Cardiac fibroblast (primary cell): ENCODE data around the gene FAM200B.
A peak's percentile ranks its signal among the peaks of the same experiment; 100 is the strongest.

Experiments used
- DNase-seq, 2 donors: peaks; one replicate each; pipeline versions ENCODE4 v3.0.0 to v3.0.0-alpha.2; 2010; ENCODE audit warnings: low read depth in 2 of 2
- H3K4me3 ChIP-seq, 2 donors: replicated peaks in 1 of 2; 1 replicate in 1 of 2; 2 replicates in 1 of 2; pipeline ENCODE4 v1.5.1; 2011; ENCODE audit warnings: low read depth in 2 of 2, low read length in 2 of 2, mild to moderate bottlenecking in 2 of 2, moderate library complexity in 1 of 2
- CTCF ChIP-seq: IDR thresholded peaks from one replicate; pipeline ENCODE4 v1.5.1; 2011; ENCODE audit warnings: low read depth, mild to moderate bottlenecking, low read length, inconsistent platforms

Gene FAM200B

DNA sequence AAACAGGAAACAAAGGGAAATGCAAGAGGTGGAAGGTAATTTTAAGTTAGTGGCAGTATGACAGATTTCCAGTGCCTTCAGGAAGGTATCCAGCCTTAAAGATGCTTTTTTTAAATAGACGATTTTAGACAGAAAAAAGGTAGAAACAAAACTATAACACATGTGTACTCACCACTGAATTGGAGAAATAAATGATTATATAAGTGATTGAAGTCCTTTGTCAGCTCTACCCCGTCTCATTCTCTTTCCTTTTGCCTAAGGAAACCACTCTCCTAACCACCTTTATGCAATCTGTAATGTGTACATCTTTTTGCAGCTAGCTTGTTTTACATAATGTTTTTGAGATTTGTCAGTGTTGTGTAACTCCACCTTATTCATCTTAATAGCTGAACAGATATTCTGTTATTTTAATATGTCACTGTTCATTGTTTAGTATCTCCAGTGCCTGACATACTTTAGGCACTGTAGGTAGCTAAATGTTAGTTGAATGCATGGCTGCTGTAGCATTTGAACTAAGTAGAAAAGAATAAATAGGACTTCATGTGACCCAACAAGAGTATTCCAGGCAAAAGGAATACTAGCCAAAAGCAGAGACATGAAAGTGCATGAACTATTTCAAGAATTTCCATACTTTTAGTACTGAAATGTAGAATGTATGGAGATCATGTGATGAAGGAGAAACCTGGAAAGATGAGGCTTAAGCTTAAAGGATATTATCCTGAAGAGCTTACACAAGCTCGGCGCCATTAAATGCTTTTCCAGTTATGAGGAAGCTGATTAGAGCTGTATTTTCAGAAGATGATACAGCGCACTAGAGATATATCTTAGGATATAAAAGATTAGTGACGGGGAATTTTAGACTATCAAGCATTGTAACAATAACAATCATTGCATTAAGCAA lies 865 bp downstream of the FAM200B start:
- H3K4me3 ChIP-seq = peak overlapping the region; percentile 73 to 80
- peak; percentile 25 to 71 for DNase-seq
- no peak for TF ChIP-seq CTCF

DNA sequence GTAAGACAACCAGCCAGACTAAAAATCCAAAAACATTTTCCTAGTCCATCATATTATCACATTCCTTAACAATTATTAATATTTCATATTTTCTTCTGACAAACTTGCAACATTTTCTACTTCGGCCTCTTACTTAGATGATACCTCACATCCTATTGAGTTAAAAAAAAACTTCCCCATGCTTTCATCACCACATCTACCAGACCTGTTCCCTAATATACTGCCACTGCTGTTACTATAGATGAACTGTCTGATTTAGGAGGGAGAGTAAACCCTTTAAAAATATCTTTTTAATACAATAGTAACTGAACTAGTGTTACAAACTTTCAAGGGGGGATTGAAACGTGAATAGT lies 1.5 kb downstream of the FAM200B start:
- no peak for TF ChIP-seq CTCF

DNA sequence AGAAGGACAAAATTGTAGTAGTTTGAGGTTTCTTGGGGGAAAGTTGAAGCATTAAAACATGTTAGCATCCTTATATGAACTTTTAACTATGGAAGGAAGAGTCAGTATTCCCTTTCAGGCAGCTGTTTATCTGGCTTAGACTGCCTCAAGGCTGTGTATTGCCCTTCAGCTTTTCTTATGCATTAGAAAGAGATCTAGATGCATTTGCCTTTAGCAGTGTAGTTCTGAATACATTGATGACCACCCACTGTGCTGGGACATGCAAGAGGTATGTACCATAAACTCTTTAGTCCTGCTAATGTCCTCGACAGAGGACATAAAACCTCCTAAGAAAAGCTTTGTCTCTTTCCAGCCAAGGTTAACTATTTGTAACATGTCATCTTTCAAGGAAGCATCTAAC lies 2.9 kb downstream of the FAM200B start:
- TF ChIP-seq CTCF = no peak
- DNase-seq = no peak
- no peak overlapping the region for H3K4me3 ChIP-seq

More for the DNA sequence above, 1.5 kb downstream of the FAM200B start:
- DNase-seq = peak in 1 of 2 donors; percentile 59
- peak overlapping the region in 1 of 2 donors; percentile 73 for H3K4me3 ChIP-seq

GRCh38 chr4:15688051-15688450 lies 6.4 kb downstream of the FAM200B start:
- no peak for TF ChIP-seq CTCF
- peak; percentile 24 to 75 for DNase-seq
- no peak overlapping the region for H3K4me3 ChIP-seq

- H3K4me3 ChIP-seq = no peak overlapping the region
- DNase-seq = peak; percentile 33 to 63
- no peak for TF ChIP-seq CTCF
These were observed 7.9 kb downstream of the FAM200B start for GRCh38 chr4:15689540-15689939.

DNA sequence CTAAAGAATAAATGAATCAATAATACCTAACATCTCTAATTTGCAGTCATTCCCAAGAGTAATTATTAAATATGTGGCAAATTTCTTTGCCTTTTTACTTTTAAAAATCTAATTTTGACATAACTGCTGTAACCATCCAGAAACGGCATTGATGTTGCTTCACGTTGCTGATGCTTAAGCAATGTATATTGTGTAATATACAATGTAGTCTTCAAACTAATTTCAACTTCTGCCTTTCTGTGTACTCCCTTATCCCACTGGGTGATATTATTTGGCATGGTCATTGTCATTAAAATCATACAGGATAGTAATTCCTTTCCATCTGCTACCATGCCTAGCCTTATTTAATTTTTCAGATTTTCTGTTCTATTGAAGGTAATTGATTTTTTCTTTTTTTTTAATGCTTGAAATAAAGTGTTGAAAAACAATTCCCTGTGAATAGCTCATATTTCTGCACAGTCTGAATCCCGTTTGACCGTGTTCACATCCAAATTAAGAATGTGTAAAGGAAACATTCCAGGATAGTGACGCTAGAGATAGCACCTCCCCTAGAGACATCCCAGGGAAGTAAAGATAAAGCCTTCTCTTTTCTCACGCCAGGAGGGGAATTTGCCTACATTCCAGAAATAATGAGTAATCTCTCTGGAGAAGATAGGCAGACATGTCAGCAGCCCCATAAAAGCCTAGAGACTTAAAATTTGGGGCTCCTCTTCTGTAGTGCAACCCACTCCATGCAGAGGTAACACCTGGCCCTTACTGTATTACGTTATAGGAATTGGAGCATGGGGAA lies 8.6 kb downstream of the FAM200B start:
- H3K4me3 ChIP-seq = no peak overlapping the region
- TF ChIP-seq CTCF = no peak
- peak; percentile 95 to 97 for DNase-seq
